NOMO-1 treated with dmso at 0.1 percent for 144 hours (cell line): ENCODE data around the gene EFNA3.

Source experiments
- DNase-seq: peaks from one replicate; lab custom pipeline; 2025; ENCODE audit not compliant: unreplicated experiment; lab: John Stamatoyannopoulos, UW

Gene EFNA3

GRCh38 chr1:155066777-155067176 is 11.9 kb upstream of the EFNA3 start:
- DNase-seq: no peak

GRCh38 chr1:155068599-155068998 is 10.0 kb upstream of the EFNA3 start:
- no peak for DNase-seq

GRCh38 chr1:155069551-155070157 is 9.0 kb upstream of the EFNA3 start:
- DNase-seq: no peak

GRCh38 chr1:155070158-155070621 is 8.4 kb upstream of the EFNA3 start:
- DNase-seq: no peak

- DNase-seq: peak; percentile 71
These were observed 7.7 kb upstream of the EFNA3 start for GRCh38 chr1:155070721-155071569.

- DNase-seq: no peak
These were observed 6.9 kb upstream of the EFNA3 start for GRCh38 chr1:155071701-155072100.

- DNase-seq: no peak
These were observed 5.9 kb upstream of the EFNA3 start for GRCh38 chr1:155072531-155073289.

GRCh38 chr1:155073377-155074242 is 5.0 kb upstream of the EFNA3 start:
- no peak for DNase-seq

- DNase-seq: no peak
These were observed 3.1 kb upstream of the EFNA3 start for GRCh38 chr1:155075535-155075934.

GRCh38 chr1:155076371-155076770 is 2.3 kb upstream of the EFNA3 start:
- no peak for DNase-seq

GRCh38 chr1:155077346-155077745 is 1.3 kb upstream of the EFNA3 start:
- no peak for DNase-seq

- DNase-seq: no peak
These were observed 735 bp upstream of the EFNA3 start for GRCh38 chr1:155077758-155078445.

- no peak for DNase-seq
These were observed 511 bp downstream of the EFNA3 start for GRCh38 chr1:155079210-155079486.

GRCh38 chr1:155079487-155080311 is 1.1 kb downstream of the EFNA3 start:
- DNase-seq: no peak

GRCh38 chr1:155080312-155081228 is 1.9 kb downstream of the EFNA3 start:
- DNase-seq: no peak

GRCh38 chr1:155081472-155082300 is 3.0 kb downstream of the EFNA3 start:
- DNase-seq: peak; percentile 21

GRCh38 chr1:155082301-155083051 is 3.8 kb downstream of the EFNA3 start:
- DNase-seq: no peak
